Osteoblast (primary cell): ENCODE measurements around the gene FBXO33. TPM values are rescaled to one million over a fixed set of nuclear protein-coding genes. Genes with fewer than 3 reads are reported as not detected.
"Not testable (repeated sequence)": the region's sequence is repeated elsewhere in the genome, so short reads cannot be mapped to it uniquely, and the experiment has no call there.

ENCODE experiments used
- DNase-seq: peaks from one replicate; pipeline ENCODE4 v3.0.0; 2011; ENCODE audit warnings: low spot score, mixed read lengths; ENCODE audit not compliant: insufficient read length; ENCODE audit errors: missing footprints
- H2AFZ ChIP-seq: 2 replicates; pipeline ENCODE4 v1.6.0; 2011; ENCODE audit warnings: mild to moderate bottlenecking, low read length
- H3K27ac ChIP-seq: 2 replicates; pipeline ENCODE4 v1.5.1; 2011; ENCODE audit warnings: mild to moderate bottlenecking, low read depth, low read length, moderate library complexity
- H3K27me3 ChIP-seq: 2 replicates; pipeline ENCODE4 v1.6.0; 2012; ENCODE audit warnings: mild to moderate bottlenecking, control low read depth, inconsistent platforms, low read length, moderate library complexity; ENCODE audit not compliant: insufficient read depth
- H3K36me3 ChIP-seq: 2 replicates; pipeline ENCODE4 v1.5.1; 2011; ENCODE audit warnings: mild to moderate bottlenecking, low read length, control low read depth, moderate library complexity; ENCODE audit not compliant: insufficient read depth
- H3K4me1 ChIP-seq: 2 replicates; pipeline ENCODE4 v1.5.1; 2011; ENCODE audit warnings: mild to moderate bottlenecking, low read length, control low read depth, moderate library complexity; ENCODE audit not compliant: insufficient read depth
- H3K4me2 ChIP-seq: 2 replicates; pipeline ENCODE4 v1.6.0; 2011; ENCODE audit warnings: mild to moderate bottlenecking, low read length; ENCODE audit not compliant: insufficient read depth
- H3K4me3 ChIP-seq: fragments of 200-600 bp; sonication (generic); 3 replicates; pipeline ENCODE4 v1.5.1; 2012; ENCODE audit warnings: mild to moderate bottlenecking, low read length, inconsistent platforms; ENCODE audit not compliant: insufficient read depth
- H3K79me2 ChIP-seq: 2 replicates; pipeline ENCODE4 v1.6.0; 2012; ENCODE audit warnings: mild to moderate bottlenecking, low read length, control low read depth, inconsistent platforms; ENCODE audit not compliant: insufficient read depth
- H3K9me3 ChIP-seq: 2 replicates; pipeline ENCODE4 v1.5.1; 2011; ENCODE audit warnings: low read depth, low read length, control low read depth
- H4K20me1 ChIP-seq: 2 replicates; pipeline ENCODE4 v1.6.0; 2012; ENCODE audit warnings: mild to moderate bottlenecking, low read length, control low read depth; ENCODE audit not compliant: insufficient read depth
- CTCF ChIP-seq: IDR thresholded peaks from 2 replicates; pipeline ENCODE4 v1.5.1; 2011; ENCODE audit warnings: mild to moderate bottlenecking, low read depth, low read length, moderate library complexity; ENCODE audit errors: extremely low read depth
- total RNA-seq: library from RNA; depleted of rRNA; stranded (reverse); fragments of >200 nt; gene quantifications from 2 replicates; pipeline ENCODE4 v1.2.3, GENCODE V29; 2012

Gene FBXO33
- total RNA-seq, 1 donor: 15.6 TPM

- peaks cover 16% of the 10 kb centered on the region for H3K79me2 ChIP-seq
- H3K4me2 ChIP-seq: no peak overlapping the region
- TF ChIP-seq CTCF: no peak
Observed at GRCh38 chr14:39364509-39364908, 67.7 kb downstream of the FBXO33 start.

GRCh38 chr14:39361556-39361955 is 70.7 kb downstream of the FBXO33 start:
- H3K4me3 ChIP-seq, H3K4me2 ChIP-seq, DNase-seq, H3K9me3 ChIP-seq, H3K36me3 ChIP-seq, H2AFZ ChIP-seq, H3K27ac ChIP-seq, H3K27me3 ChIP-seq, H4K20me1 ChIP-seq, H3K4me1 ChIP-seq: not testable (repeated sequence)
- H3K79me2 ChIP-seq: peaks cover 11% of the 10 kb centered on the region

More at GRCh38 chr14:39364509-39364908, 67.7 kb downstream of the FBXO33 start:
- H2AFZ ChIP-seq: no peak overlapping the region
- no peak for DNase-seq
- H3K27ac ChIP-seq: no peak overlapping the region
- no peaks in the 10 kb centered on the region for H3K36me3 ChIP-seq
- no peaks in the 10 kb centered on the region for H3K9me3 ChIP-seq
- H3K4me3 ChIP-seq: no peak overlapping the region
- no peaks in the 10 kb centered on the region for H3K4me1 ChIP-seq
- no peaks in the 10 kb centered on the region for H3K27me3 ChIP-seq
- H4K20me1 ChIP-seq: peaks cover 2% of the 10 kb centered on the region

- Histone ChIP-seq H3K4me3 (no peak overlapping the region), H3K27me3 (no peaks in the 10 kb centered on the region), H3K4me2 (no peak overlapping the region), H3K27ac (no peak overlapping the region), H2AFZ (no peak overlapping the region), H3K79me2 (peaks cover 3% of the 10 kb centered on the region), H3K4me1 (no peaks in the 10 kb centered on the region), H4K20me1 (no peaks in the 10 kb centered on the region), H3K36me3 (no peaks in the 10 kb centered on the region), H3K9me3 (no peaks in the 10 kb centered on the region)
- TF ChIP-seq CTCF: no peak
- no peak for DNase-seq
Observed at GRCh38 chr14:39360316-39360715, 71.9 kb downstream of the FBXO33 start.

GRCh38 chr14:39359069-39359468 is 73.2 kb downstream of the FBXO33 start:
- DNase-seq, H2AFZ ChIP-seq, H3K4me1 ChIP-seq, H3K36me3 ChIP-seq, H3K27me3 ChIP-seq, H3K79me2 ChIP-seq, H3K27ac ChIP-seq, H3K9me3 ChIP-seq, H3K4me2 ChIP-seq, H4K20me1 ChIP-seq, H3K4me3 ChIP-seq: not testable (repeated sequence)

GRCh38 chr14:39351708-39352107 is 80.5 kb downstream of the FBXO33 start:
- H3K79me2 ChIP-seq: no peaks in the 10 kb centered on the region
- no peaks in the 10 kb centered on the region for H3K27me3 ChIP-seq
- no peak overlapping the region for H2AFZ ChIP-seq
- H4K20me1 ChIP-seq: no peaks in the 10 kb centered on the region
- no peaks in the 10 kb centered on the region for H3K36me3 ChIP-seq
- no peak overlapping the region for H3K27ac ChIP-seq
- no peak for DNase-seq
- no peaks in the 10 kb centered on the region for H3K4me1 ChIP-seq
- no peak overlapping the region for H3K4me3 ChIP-seq
- TF ChIP-seq CTCF: no peak
- H3K4me2 ChIP-seq: no peak overlapping the region
- no peaks in the 10 kb centered on the region for H3K9me3 ChIP-seq
